ENCODE measurements around the gene MYEOV.

The MYEOV gene

GRCh38 chr11:69318093-69318420 is 24.1 kb downstream of the MYEOV start:
- no peak for DNase-seq (ENCODE audit: low spot score)
- in situ Hi-C loops (cut with MboI; ENCODE audit: low sequenced_read_pairs, unreplicated experiment), result no loop called here
- TF ChIP-seq CTCF (IDR thresholded peaks at IDR 0.05; ENCODE audit: borderline replicate concordance, control extremely low read depth, extremely low read depth, insufficient read depth, missing control alignments), result no peak

- in situ Hi-C loops (cut with MboI; ENCODE audit: low sequenced_read_pairs, unreplicated experiment), result no loop called here
- TF ChIP-seq CTCF (IDR thresholded peaks at IDR 0.05; ENCODE audit: borderline replicate concordance, control extremely low read depth, extremely low read depth, insufficient read depth, missing control alignments), result no peak
- DNase-seq (ENCODE audit: low spot score), result no peak
These were observed 25.5 kb downstream of the MYEOV start for GRCh38 chr11:69319255-69320106.

GRCh38 chr11:69320326-69320725 is 26.4 kb downstream of the MYEOV start:
- in situ Hi-C loops (cut with MboI; ENCODE audit: low sequenced_read_pairs, unreplicated experiment), result no loop called here
- no peak for TF ChIP-seq CTCF (IDR thresholded peaks at IDR 0.05; ENCODE audit: borderline replicate concordance, control extremely low read depth, extremely low read depth, insufficient read depth, missing control alignments)
- no peak for DNase-seq (ENCODE audit: low spot score)

GRCh38 chr11:69320756-69321741 is 27.1 kb downstream of the MYEOV start:
- TF ChIP-seq CTCF (IDR thresholded peaks at IDR 0.05; ENCODE audit: borderline replicate concordance, control extremely low read depth, extremely low read depth, insufficient read depth, missing control alignments), result no peak
- in situ Hi-C loops (cut with MboI; ENCODE audit: low sequenced_read_pairs, unreplicated experiment), result no loop called here
- no peak for DNase-seq (ENCODE audit: low spot score)

- DNase-seq (ENCODE audit: low spot score), result no peak
- no peak for TF ChIP-seq CTCF (IDR thresholded peaks at IDR 0.05; ENCODE audit: borderline replicate concordance, control extremely low read depth, extremely low read depth, insufficient read depth, missing control alignments)
- in situ Hi-C loops (cut with MboI; ENCODE audit: low sequenced_read_pairs, unreplicated experiment), result no loop called here
These were observed 28.0 kb downstream of the MYEOV start for GRCh38 chr11:69321877-69322361.

GRCh38 chr11:69325446-69325845 is 31.5 kb downstream of the MYEOV start:
- DNase-seq (ENCODE audit: low spot score), result no peak

More at GRCh38 chr11:69325446-69325845, 31.5 kb downstream of the MYEOV start:
- in situ Hi-C loops (cut with MboI; ENCODE audit: low sequenced_read_pairs, unreplicated experiment), result no loop called here
- TF ChIP-seq CTCF (IDR thresholded peaks at IDR 0.05; ENCODE audit: borderline replicate concordance, control extremely low read depth, extremely low read depth, insufficient read depth, missing control alignments), result no peak
